ENCODE measurements around the gene MSH3. TPM values are rescaled to one million over a fixed set of nuclear protein-coding genes. Genes with fewer than 3 reads are reported as not detected.

Gene MSH3
- total and polyA plus RNA-seq, 2 of the 8 experiments (the other 6 are each of a cell fraction or from before 2014, with no cell fraction given): 3.6 to 22.6 TPM

- TF ChIP-seq GABPA (IDR thresholded peaks at IDR 0.05; ENCODE audit: borderline replicate concordance, insufficient read depth, low read length) (no peak), ZNF274 (IDR thresholded peaks at IDR 0.05; ENCODE audit: borderline replicate concordance, extremely low read depth, low read length) (no peak), ATF2 (IDR thresholded peaks at IDR 0.05; ENCODE audit: low read length) (no peak), CHD2 (IDR thresholded peaks at IDR 0.05; ENCODE audit: low read length) (no peak)
Observed at GRCh38 chr5:80701597-80701996, 47.1 kb downstream of the MSH3 start (continued).

All from H1 (cell line).